HUES64 (cell line): ENCODE data around the gene FASN.

Source experiments
- H3K27ac ChIP-seq: 2 replicates; pipeline ENCODE4 v1.7.0; 2013; ENCODE audit warnings: low read depth, low read length, inconsistent platforms
- H3K27me3 ChIP-seq: 2 replicates; pipeline ENCODE4 v1.6.1; 2013; ENCODE audit warnings: mild to moderate bottlenecking, low read length; ENCODE audit not compliant: insufficient read depth
- H3K36me3 ChIP-seq: 2 replicates; pipeline ENCODE4 v1.6.1; 2013; ENCODE audit warnings: mild to moderate bottlenecking, low read length; ENCODE audit not compliant: insufficient read depth
- H3K4me1 ChIP-seq: 2 replicates; pipeline ENCODE4 v1.6.1; 2013; ENCODE audit warnings: mild to moderate bottlenecking, low read length, moderate library complexity; ENCODE audit not compliant: insufficient read depth
- H3K4me3 ChIP-seq: 2 replicates; pipeline ENCODE4 v1.5.1; 2013; ENCODE audit warnings: mild to moderate bottlenecking, low read length, moderate library complexity
- H3K9ac ChIP-seq: 2 replicates; pipeline ENCODE4 v1.6.1; 2013; ENCODE audit warnings: mild to moderate bottlenecking, low read depth, low read length
- H3K9me3 ChIP-seq: 2 replicates; pipeline ENCODE4 v1.6.1; 2013; ENCODE audit warnings: low read depth, low read length; ENCODE audit not compliant: insufficient read depth
- WGBS: fragments of 150-250, 120-280 bp; methylation state at CpG from one replicate; pipeline ENCODE4 v1.1.7; 2013; ENCODE audit warnings: missing lambda C conversion rate; 5-methylcytosine and 5-hydroxymethylcytosine counted together

Gene FASN

GRCh38 chr17:82056729-82057621, 41.1 kb downstream of the FASN start:
- WGBS = 94% methylated on average over 29 of the region's 29 CpGs
- H3K27me3 ChIP-seq = no peaks in the 10 kb centered on the region
- H3K9ac ChIP-seq = no peak overlapping the region
- no peaks in the 10 kb centered on the region for H3K4me1 ChIP-seq
- H3K4me3 ChIP-seq = no peak overlapping the region
- peaks cover 82% of the 10 kb centered on the region for H3K36me3 ChIP-seq
- no peak overlapping the region for H3K27ac ChIP-seq
- no peaks in the 10 kb centered on the region for H3K9me3 ChIP-seq

GRCh38 chr17:82055965-82056728, 41.9 kb downstream of the FASN start:
- Histone ChIP-seq H3K4me1 (no peaks in the 10 kb centered on the region), H3K27me3 (no peaks in the 10 kb centered on the region), H3K36me3 (peaks cover 76% of the 10 kb centered on the region), H3K9me3 (no peaks in the 10 kb centered on the region), H3K27ac (no peak overlapping the region), H3K9ac (no peak overlapping the region), H3K4me3 (no peak overlapping the region)
- WGBS = 95% methylated on average over 28 of the region's 28 CpGs

- Histone ChIP-seq H3K4me1 (no peaks in the 10 kb centered on the region), H3K27me3 (no peaks in the 10 kb centered on the region), H3K4me3 (no peak overlapping the region), H3K9me3 (no peaks in the 10 kb centered on the region), H3K27ac (no peak overlapping the region), H3K36me3 (peaks cover 67% of the 10 kb centered on the region), H3K9ac (no peak overlapping the region)
- 88% methylated on average over 26 of the region's 26 CpGs for WGBS
These were observed 42.7 kb downstream of the FASN start for GRCh38 chr17:82055023-82055964.

- Histone ChIP-seq H3K27ac (no peak overlapping the region), H3K36me3 (peaks cover 66% of the 10 kb centered on the region)
- WGBS = 95% methylated on average over 38 of the region's 38 CpGs
These were observed 43.5 kb downstream of the FASN start for GRCh38 chr17:82054351-82055022.

GRCh38 chr17:82053556-82054263, 44.3 kb downstream of the FASN start:
- H3K9me3 ChIP-seq = no peaks in the 10 kb centered on the region
- no peak overlapping the region for H3K9ac ChIP-seq
- no peaks in the 10 kb centered on the region for H3K4me1 ChIP-seq
- no peaks in the 10 kb centered on the region for H3K27me3 ChIP-seq
- WGBS = 95% methylated on average over 28 of the region's 28 CpGs
- H3K27ac ChIP-seq = no peak overlapping the region
- H3K36me3 ChIP-seq = peaks cover 64% of the 10 kb centered on the region
- no peak overlapping the region for H3K4me3 ChIP-seq

More at GRCh38 chr17:82054351-82055022, 43.5 kb downstream of the FASN start:
- no peak overlapping the region for H3K9ac ChIP-seq
- H3K4me3 ChIP-seq = no peak overlapping the region
- no peaks in the 10 kb centered on the region for H3K27me3 ChIP-seq
- no peaks in the 10 kb centered on the region for H3K4me1 ChIP-seq
- H3K9me3 ChIP-seq = no peaks in the 10 kb centered on the region

GRCh38 chr17:82053130-82053529, 44.9 kb downstream of the FASN start:
- no peaks in the 10 kb centered on the region for H3K4me1 ChIP-seq
- peaks cover 60% of the 10 kb centered on the region for H3K36me3 ChIP-seq
- no peak overlapping the region for H3K27ac ChIP-seq
- H3K4me3 ChIP-seq = peak overlapping the region; percentile 96; the same call in 1 of the 2 replicates
- H3K27me3 ChIP-seq = no peaks in the 10 kb centered on the region
- H3K9me3 ChIP-seq = no peaks in the 10 kb centered on the region
- 92% methylated on average over 19 of the region's 19 CpGs for WGBS
- H3K9ac ChIP-seq = no peak overlapping the region

- Histone ChIP-seq H3K36me3 (peaks cover 60% of the 10 kb centered on the region), H3K4me3 (peak overlapping the region; percentile 96), H3K27me3 (no peaks in the 10 kb centered on the region), H3K4me1 (no peaks in the 10 kb centered on the region), H3K27ac (no peak overlapping the region), H3K9ac (peak overlapping the region; percentile 81), H3K9me3 (no peaks in the 10 kb centered on the region)
- WGBS = 34% methylated on average over 19 of the region's 19 CpGs
These were observed 45.4 kb downstream of the FASN start for GRCh38 chr17:82052638-82053059.

- under 1% methylated on average over 94 of the region's 94 CpGs for WGBS
- peak within 1 kb of the TSS; percentile 81 for H3K9ac ChIP-seq
- H3K4me3 ChIP-seq = peak within 1 kb of the TSS; percentile 96
- peaks cover 60% of the 10 kb centered on the region for H3K36me3 ChIP-seq
- H3K27ac ChIP-seq = no peak within 1 kb of the TSS
- H3K4me1 ChIP-seq = no peaks in the 10 kb centered on the region
- no peaks in the 10 kb centered on the region for H3K27me3 ChIP-seq
- no peaks in the 10 kb centered on the region for H3K9me3 ChIP-seq
These were observed 46.0 kb downstream of the FASN start, which contains the start of the genes GPS1 and RFNG for GRCh38 chr17:82051776-82052637. Gene GPS1, plus strand, starts transcription at chr17:82051898. Its CDS starts 34 bp downstream, at chr17:82051932. Gene RFNG, minus strand, starts transcription at chr17:82051811. Its CDS starts 45 bp downstream, at chr17:82051766.
